ENCODE results near the gene SLC38A11. TPM values are rescaled to one million over a fixed set of nuclear protein-coding genes. Genes with fewer than 3 reads are reported as not detected.

Gene SLC38A11
- total and polyA plus RNA-seq, 7 donors = 0.07 to 1.6 (median 0.52) TPM

DNA sequence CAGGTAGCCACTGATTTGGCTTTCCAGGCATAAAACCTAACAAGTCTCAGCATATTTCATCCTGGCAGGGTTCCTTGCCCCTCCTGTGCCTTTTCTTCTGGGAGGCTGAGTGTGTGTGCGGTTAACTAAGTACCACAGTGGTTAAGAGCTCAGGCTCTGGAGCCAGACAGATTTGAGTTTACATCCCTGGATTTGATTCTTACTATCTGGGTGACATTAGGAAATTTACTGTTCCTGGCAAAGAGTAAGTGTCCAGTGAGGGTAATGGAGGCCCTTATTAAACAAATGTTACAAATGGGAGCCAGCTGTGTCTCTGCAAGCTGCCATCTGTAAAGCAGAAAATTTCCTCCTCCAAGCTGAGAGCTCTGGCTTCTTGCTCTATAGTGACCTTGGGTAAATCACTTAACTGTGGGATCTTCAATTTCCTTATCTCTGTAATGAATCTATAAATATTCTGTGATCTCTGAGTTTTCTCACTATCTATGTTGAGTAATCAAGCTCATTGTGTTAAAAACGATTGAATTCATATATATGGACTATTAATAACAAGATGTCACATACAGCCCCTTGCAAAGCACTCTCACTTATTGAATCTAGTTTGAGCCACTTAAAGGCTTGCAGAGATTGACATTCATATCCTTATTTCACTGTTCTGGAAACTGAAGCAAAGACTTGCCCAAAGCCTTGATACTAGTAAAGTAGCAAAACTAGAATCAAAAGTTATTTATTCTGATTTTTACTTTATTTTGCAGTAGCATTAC is 107.2 kb downstream of the SLC38A11 start:
- DNase-seq (no peak), ATAC-seq (no peak)
- intact Hi-C loops (cut with DNase I) = loop anchor here in 1 of 2 donors (10.0 kb wide), 1 partner anchor 113 kb away; no protein-coding TSS in a partner anchor
- TF ChIP-seq, protein P1, sequence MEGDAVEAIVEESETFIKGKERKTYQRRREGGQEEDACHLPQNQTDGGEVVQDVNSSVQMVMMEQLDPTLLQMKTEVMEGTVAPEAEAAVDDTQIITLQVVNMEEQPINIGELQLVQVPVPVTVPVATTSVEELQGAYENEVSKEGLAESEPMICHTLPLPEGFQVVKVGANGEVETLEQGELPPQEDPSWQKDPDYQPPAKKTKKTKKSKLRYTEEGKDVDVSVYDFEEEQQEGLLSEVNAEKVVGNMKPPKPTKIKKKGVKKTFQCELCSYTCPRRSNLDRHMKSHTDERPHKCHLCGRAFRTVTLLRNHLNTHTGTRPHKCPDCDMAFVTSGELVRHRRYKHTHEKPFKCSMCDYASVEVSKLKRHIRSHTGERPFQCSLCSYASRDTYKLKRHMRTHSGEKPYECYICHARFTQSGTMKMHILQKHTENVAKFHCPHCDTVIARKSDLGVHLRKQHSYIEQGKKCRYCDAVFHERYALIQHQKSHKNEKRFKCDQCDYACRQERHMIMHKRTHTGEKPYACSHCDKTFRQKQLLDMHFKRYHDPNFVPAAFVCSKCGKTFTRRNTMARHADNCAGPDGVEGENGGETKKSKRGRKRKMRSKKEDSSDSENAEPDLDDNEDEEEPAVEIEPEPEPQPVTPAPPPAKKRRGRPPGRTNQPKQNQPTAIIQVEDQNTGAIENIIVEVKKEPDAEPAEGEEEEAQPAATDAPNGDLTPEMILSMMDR (IDR thresholded peaks at IDR 0.05) = no peak
- H3K27ac ChIP-seq = no peak overlapping the region
- no peaks in the 10 kb centered on the region for H3K4me1 ChIP-seq
- H3K9me3 ChIP-seq = no peaks in the 10 kb centered on the region
- H3K4me3 ChIP-seq = no peak overlapping the region
- H3K27me3 ChIP-seq (ENCODE audit: insufficient read depth in 3 of 3, low read length in 2 of 3) = no peaks in the 10 kb centered on the region
- WGBS, 3 donors = 79 to 82% (median 81%) methylated on average over 2 of the region's 2 CpGs
- no peaks in the 10 kb centered on the region for H3K36me3 ChIP-seq (ENCODE audit: insufficient read depth in 1 of 2, low read depth in 1 of 2)

DNA sequence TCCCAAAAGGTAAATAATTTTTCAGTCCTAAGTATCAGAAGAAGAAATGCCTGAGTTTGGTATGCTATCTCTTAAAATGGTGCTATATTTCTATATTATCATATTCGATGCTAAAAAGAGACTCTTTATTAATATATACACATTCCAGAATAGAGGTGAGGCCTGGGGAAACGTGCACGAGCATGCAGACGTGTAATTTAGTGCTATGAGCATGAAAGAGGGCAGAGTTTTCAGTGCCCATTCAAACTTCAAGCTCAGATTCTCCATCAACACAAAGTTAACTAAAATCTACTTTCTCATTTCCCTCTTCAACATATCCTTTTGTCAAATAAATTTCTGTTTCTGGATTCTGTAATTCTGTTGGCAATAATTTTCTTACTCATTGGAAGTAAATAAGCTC is 108.0 kb downstream of the SLC38A11 start:
- ATAC-seq (no peak), DNase-seq (no peak)
- no peak overlapping the region for H3K27ac ChIP-seq
- intact Hi-C loops (cut with DNase I) = loop anchor here in 1 of 2 donors (10.0 kb wide), 1 partner anchor 112 kb away; no protein-coding TSS in a partner anchor
- WGBS, 3 donors = 83 to 88% (median 84%) methylated on average over 4 of the region's 4 CpGs
- TF ChIP-seq, protein P1 (IDR thresholded peaks at IDR 0.05) = no peak
- H3K9me3 ChIP-seq = no peaks in the 10 kb centered on the region
- H3K27me3 ChIP-seq (ENCODE audit: insufficient read depth in 3 of 3, low read length in 2 of 3) = no peaks in the 10 kb centered on the region
- H3K4me1 ChIP-seq = no peaks in the 10 kb centered on the region
- no peaks in the 10 kb centered on the region for H3K36me3 ChIP-seq (ENCODE audit: insufficient read depth in 1 of 2, low read depth in 1 of 2)
- no peak overlapping the region for H3K4me3 ChIP-seq

DNA sequence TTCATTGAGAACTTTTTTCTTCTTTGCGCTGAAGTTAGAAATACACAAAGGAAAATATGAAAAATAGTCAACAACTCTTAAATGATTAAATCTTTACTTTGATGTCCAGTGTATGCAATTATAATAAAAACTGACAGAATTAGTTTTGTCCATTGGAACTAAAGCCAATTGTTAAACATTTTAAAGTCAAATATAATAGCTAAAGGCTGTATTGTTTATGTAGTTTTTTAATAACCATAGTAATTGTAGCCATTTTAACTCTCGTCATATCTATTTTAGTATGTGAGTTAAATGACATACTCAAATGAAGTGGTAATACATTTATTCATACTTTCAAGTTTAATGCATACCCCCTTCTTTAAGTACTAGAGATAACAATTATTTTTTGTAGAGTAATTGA is 109.0 kb downstream of the SLC38A11 start:
- TF ChIP-seq, protein P1 (IDR thresholded peaks at IDR 0.05) = no peak
- intact Hi-C loops (cut with DNase I) = loop anchor here in 1 of 2 donors (10.0 kb wide), 1 partner anchor 111 kb away; no protein-coding TSS in a partner anchor
- no peak for ATAC-seq

More for the DNA sequence above, 109.0 kb downstream of the SLC38A11 start:
- Histone ChIP-seq H3K4me1 (no peaks in the 10 kb centered on the region), H3K27ac (no peak overlapping the region), H3K9me3 (no peaks in the 10 kb centered on the region), H3K27me3 (ENCODE audit: insufficient read depth in 3 of 3, low read length in 2 of 3) (no peaks in the 10 kb centered on the region), H3K4me3 (no peak overlapping the region), H3K36me3 (ENCODE audit: insufficient read depth in 1 of 2, low read depth in 1 of 2) (no peaks in the 10 kb centered on the region)
- no peak for DNase-seq
- 71 to 98% (median 98%) methylated on average over 2 of the region's 2 CpGs for WGBS, 3 donors

Other genes starting within 250 kb of the SLC38A11 start
- gene COBLL1, start 113.7 kb downstream of the SLC38A11 start, total RNA-seq = 1 to 10 TPM; 3.4 to 6.1 (median 4.6) TPM
- gene COBLL1, start 113.7 kb downstream of the SLC38A11 start, polyA plus RNA-seq = 1 to 10 TPM; 1.5 to 1.9 (median 1.5) TPM
- gene SCN3A, start 248.5 kb upstream of the SLC38A11 start, total RNA-seq = 1 to 10 TPM in 1 of 4 donors, under 1 TPM in 3; 0.10 to 1.7 (median 0.66) TPM
- under 1 TPM; 0.13 to 0.65 (median 0.18) TPM for gene SCN3A, start 248.5 kb upstream of the SLC38A11 start, polyA plus RNA-seq

Measured in psoas muscle (tissue), 8 donors.